Prostate gland (tissue), 2 donors: ENCODE measurements around the gene VASH2. TPM values are rescaled to one million over a fixed set of nuclear protein-coding genes. Genes with fewer than 3 reads are reported as not detected.
"Not testable (repeated sequence)": the region's sequence is repeated elsewhere in the genome, so short reads cannot be mapped to it uniquely, and the experiment has no call there.

ENCODE experiments used
- DNase-seq: peaks from one replicate; pipeline ENCODE4 v3.0.0-alpha.2; 2019; ENCODE audit warnings: low spot score
- H3K27ac ChIP-seq, 2 donors: fragments of 200-600 bp; sonication (generic); 2 replicates each; pipeline ENCODE4 v1.5.1; 2017 to 2019
- H3K27me3 ChIP-seq: fragments of 200-600 bp; sonication (generic); replicated peaks from 2 replicates; pipeline ENCODE4 v1.5.1; 2019; ENCODE audit not compliant: insufficient read depth
- H3K36me3 ChIP-seq, 2 donors: fragments of 200-600 bp; sonication (generic); 1 replicate in 1 of 2; 2 replicates in 1 of 2; pipeline versions ENCODE4 v1.5.1 to v1.8.1; 2017 to 2019
- H3K4me1 ChIP-seq: fragments of 200-600 bp; sonication (generic); replicated peaks from 2 replicates; pipeline ENCODE4 v1.5.1; 2019
- H3K4me3 ChIP-seq, 2 donors: fragments of 200-600 bp; sonication (generic); 2 replicates each; pipeline ENCODE4 v1.5.1; 2017 to 2019
- H3K9me3 ChIP-seq: fragments of 200-600 bp; sonication (generic); 2 replicates; pipeline ENCODE4 v1.5.1; 2017
- POLR2A ChIP-seq: fragments of 450-650 bp; IDR thresholded peaks from one replicate; pipeline ENCODE4 v1.6.1; 2016; ENCODE audit warnings: antibody characterized with exemption, mild to moderate bottlenecking
- POLR2AphosphoS5 ChIP-seq: sonication (generic); formaldehyde crosslinking; IDR thresholded peaks from one replicate; pipeline ENCODE4 v1.6.1; 2017; ENCODE audit warnings: antibody characterized with exemption
- WGBS: methylation state at CpG from one replicate; pipeline ENCODE4 v1.1.5; 2018; 5-methylcytosine and 5-hydroxymethylcytosine counted together
- intact Hi-C: fragments of 100-400 bp; cut with DNase I; formaldehyde crosslinking; loops from one replicate; pipeline ENCODE4 v1.14.2; 2022
- total RNA-seq, 2 donors: library from RNA; depleted of rRNA; stranded (reverse); fragments of >200 nt; gene quantifications; one replicate each; pipeline ENCODE4 v1.1.0, GENCODE V29; 2016
- TF ChIP-seq, protein P1 (sequence below), 4 experiments: fragments of 200-600 bp in 2 of 4; fragments of 450-650 bp in 2 of 4; sonication (generic) in 2 of 4; IDR thresholded peaks; 1 replicate in 3 of 4; 2 replicates in 1 of 4; pipeline ENCODE4 v1.5.1; 2016 to 2019; ENCODE audit warnings: antibody characterized with exemption in 4 of 4, mild to moderate bottlenecking in 2 of 4, moderate library complexity in 2 of 4

The VASH2 gene
- total RNA-seq, 2 donors from 2014 or later = 2.6 to 2.7 TPM

- DNase-seq = no peak
- no peak overlapping the region for H3K4me3 ChIP-seq
- H3K9me3 ChIP-seq = no peaks in the 10 kb centered on the region
- 92% methylated on average over 3 of the region's 3 CpGs for WGBS
- intact Hi-C loops = no loop called here
- no peaks in the 10 kb centered on the region for H3K27me3 ChIP-seq
- no peak overlapping the region for H3K27ac ChIP-seq
- no peak for TF ChIP-seq POLR2A
- TF ChIP-seq POLR2AphosphoS5 = no peak
- TF ChIP-seq, protein P1, sequence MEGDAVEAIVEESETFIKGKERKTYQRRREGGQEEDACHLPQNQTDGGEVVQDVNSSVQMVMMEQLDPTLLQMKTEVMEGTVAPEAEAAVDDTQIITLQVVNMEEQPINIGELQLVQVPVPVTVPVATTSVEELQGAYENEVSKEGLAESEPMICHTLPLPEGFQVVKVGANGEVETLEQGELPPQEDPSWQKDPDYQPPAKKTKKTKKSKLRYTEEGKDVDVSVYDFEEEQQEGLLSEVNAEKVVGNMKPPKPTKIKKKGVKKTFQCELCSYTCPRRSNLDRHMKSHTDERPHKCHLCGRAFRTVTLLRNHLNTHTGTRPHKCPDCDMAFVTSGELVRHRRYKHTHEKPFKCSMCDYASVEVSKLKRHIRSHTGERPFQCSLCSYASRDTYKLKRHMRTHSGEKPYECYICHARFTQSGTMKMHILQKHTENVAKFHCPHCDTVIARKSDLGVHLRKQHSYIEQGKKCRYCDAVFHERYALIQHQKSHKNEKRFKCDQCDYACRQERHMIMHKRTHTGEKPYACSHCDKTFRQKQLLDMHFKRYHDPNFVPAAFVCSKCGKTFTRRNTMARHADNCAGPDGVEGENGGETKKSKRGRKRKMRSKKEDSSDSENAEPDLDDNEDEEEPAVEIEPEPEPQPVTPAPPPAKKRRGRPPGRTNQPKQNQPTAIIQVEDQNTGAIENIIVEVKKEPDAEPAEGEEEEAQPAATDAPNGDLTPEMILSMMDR (IDR thresholded peaks at IDR 0.05) = no peak
- H3K36me3 ChIP-seq = no peaks in the 10 kb centered on the region
- no peaks in the 10 kb centered on the region for H3K4me1 ChIP-seq
Measured at GRCh38 chr1:212908971-212909370, 41.4 kb upstream of the VASH2 start.

GRCh38 chr1:212909652-212910063 lies 40.7 kb upstream of the VASH2 start:
- no peaks in the 10 kb centered on the region for H3K4me1 ChIP-seq
- intact Hi-C loops = no loop called here

GRCh38 chr1:212910213-212910612 lies 40.1 kb upstream of the VASH2 start:
- H3K4me3 ChIP-seq, H3K27ac ChIP-seq, H3K4me1 ChIP-seq, H3K9me3 ChIP-seq, H3K36me3 ChIP-seq, H3K27me3 ChIP-seq, intact Hi-C loops, DNase-seq: not testable (repeated sequence)
- WGBS = 86% methylated on average over 10 of the region's 10 CpGs

More at GRCh38 chr1:212909652-212910063, 40.7 kb upstream of the VASH2 start:
- Histone ChIP-seq H3K36me3 (no peaks in the 10 kb centered on the region), H3K27me3 (no peaks in the 10 kb centered on the region), H3K4me3 (no peak overlapping the region), H3K27ac (no peak overlapping the region), H3K9me3 (no peaks in the 10 kb centered on the region)
- 92% methylated on average over 3 of the region's 3 CpGs for WGBS
- DNase-seq = no peak
- TF ChIP-seq, protein P1 (IDR thresholded peaks at IDR 0.05) = no peak
- TF ChIP-seq POLR2A (no peak), POLR2AphosphoS5 (no peak)

DNA sequence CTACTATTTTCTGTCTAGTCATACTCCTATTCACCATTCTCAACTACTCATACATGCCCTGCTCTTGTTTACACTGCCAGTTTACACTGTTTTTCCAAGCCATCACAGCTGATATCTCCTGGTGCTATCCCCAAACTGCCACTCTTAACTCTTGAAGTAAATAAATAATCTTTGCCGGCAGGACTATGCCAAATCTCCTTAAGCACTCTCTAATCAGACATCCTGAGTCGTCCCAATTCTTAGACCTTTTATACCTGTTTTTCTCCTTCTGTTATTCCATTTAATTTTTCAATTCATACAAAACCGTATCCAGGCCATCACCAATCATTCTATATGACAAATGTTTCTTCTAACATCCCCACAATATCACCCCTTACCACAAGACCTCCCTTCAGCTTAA lies 36.7 kb upstream of the VASH2 start:
- DNase-seq, H3K4me3 ChIP-seq, H3K27me3 ChIP-seq, H3K27ac ChIP-seq, intact Hi-C loops, H3K4me1 ChIP-seq, H3K9me3 ChIP-seq, H3K36me3 ChIP-seq: not testable (repeated sequence)
- 71% methylated on average over 3 of the region's 3 CpGs for WGBS

- H3K27ac ChIP-seq, H3K4me3 ChIP-seq, H3K36me3 ChIP-seq, H3K4me1 ChIP-seq, intact Hi-C loops, H3K9me3 ChIP-seq, H3K27me3 ChIP-seq, DNase-seq: not testable (repeated sequence)
- WGBS = 96% methylated on average over 3 of the region's 5 CpGs
Measured at GRCh38 chr1:212914110-212914509, 36.2 kb upstream of the VASH2 start.

- 61% methylated on average over 3 of the region's 3 CpGs for WGBS
- Histone ChIP-seq H3K9me3 (no peaks in the 10 kb centered on the region), H3K27me3 (no peaks in the 10 kb centered on the region), H3K4me1 (no peaks in the 10 kb centered on the region), H3K27ac (no peak overlapping the region), H3K36me3 (no peaks in the 10 kb centered on the region), H3K4me3 (no peak overlapping the region)
- intact Hi-C loops = no loop called here
- no peak for DNase-seq
- no peak for TF ChIP-seq POLR2AphosphoS5
- TF ChIP-seq, protein P1 (IDR thresholded peaks at IDR 0.05) = no peak
- no peak for TF ChIP-seq POLR2A
Measured at GRCh38 chr1:212914789-212915188, 35.6 kb upstream of the VASH2 start.
